MCF 10A (cell line): ENCODE data around the gene CAST. TPM values are rescaled to one million over a fixed set of nuclear protein-coding genes. Genes with fewer than 3 reads are reported as not detected.

ENCODE experiments used
- BruUV-seq: library from RNA; stranded (reverse); fragments of 400-500 nt; replicated peaks from 2 replicates; lab custom pipeline; 2021; lab: Mats Ljungman, UMichigan
- CTCF ChIA-PET: fragments of 300-600 bp; sonication (Branson Sonifier 250); formaldehyde crosslinking; extraction: SDS; loops from one replicate; lab custom pipeline; 2021; ENCODE audit warnings: antibody characterized with exemption, inconsistent platforms; lab: Yijun Ruan, JAX
- POLR2A ChIA-PET: fragments of 300-600, 350-650 bp; sonication (Branson Sonifier 250); formaldehyde crosslinking; extraction: SDS; loops from one replicate; lab custom pipeline; 2020; ENCODE audit warnings: antibody characterized with exemption, inconsistent platforms; lab: Yijun Ruan, JAX
- DNase-seq: peaks from one replicate; pipeline ENCODE4 v3.0.0-alpha.2; 2018; ENCODE audit not compliant: unreplicated experiment
- H3K27ac Mint-ChIP-seq: one replicate; pipeline ENCODE4 v1.8.0; 2022; ENCODE audit warnings: mild to moderate bottlenecking, low read depth, mixed read lengths; ENCODE audit not compliant: unreplicated experiment
- H3K27me3 Mint-ChIP-seq: one replicate; pipeline ENCODE4 v1.8.0; 2022; ENCODE audit warnings: mixed read lengths; ENCODE audit not compliant: insufficient read depth, unreplicated experiment
- H3K36me3 Mint-ChIP-seq: one replicate; pipeline ENCODE4 v1.8.0; 2022; ENCODE audit warnings: mild to moderate bottlenecking, moderate library complexity, mixed read lengths; ENCODE audit not compliant: insufficient read depth, unreplicated experiment
- H3K4me1 Mint-ChIP-seq: one replicate; pipeline ENCODE4 v1.8.0; 2022; ENCODE audit warnings: mixed read lengths; ENCODE audit not compliant: insufficient read depth, unreplicated experiment
- H3K4me3 Mint-ChIP-seq: one replicate; pipeline ENCODE4 v1.8.0; 2022; ENCODE audit warnings: mild to moderate bottlenecking, moderate library complexity, mixed read lengths; ENCODE audit not compliant: unreplicated experiment
- H3K9me3 Mint-ChIP-seq: one replicate; pipeline ENCODE4 v1.8.0; 2022; ENCODE audit warnings: mixed read lengths; ENCODE audit not compliant: unreplicated experiment
- intact Hi-C: fragments of 100-400 bp; cut with micrococcal nuclease; formaldehyde crosslinking; loops from 2 replicates; pipeline ENCODE4 v1.14.1; 2022
- total RNA-seq: library from RNA; stranded (reverse); gene quantifications from 2 replicates; pipeline ENCODE4 v1.2.3, GENCODE V29; 2022
- TF ChIP-seq, protein P1 (sequence below): fragments of 200-600 bp; IDR thresholded peaks from one replicate; pipeline ENCODE4 v1.8.0; 2022; ENCODE audit warnings: antibody characterized with exemption, mild to moderate bottlenecking; ENCODE audit not compliant: unreplicated experiment

The CAST gene
- total RNA-seq, 1 experiment from 2014 or later, result 351 TPM

GRCh38 chr5:96822686-96823459 is 160.7 kb downstream of the CAST start:
- ChIA-PET POLR2A (interaction anchor here (1.8 kb wide), 1 partner anchor 15 kb away, joined by 7 read pairs; the partner anchor contains the start of gene ERAP1), CTCF (no interaction called here)
- no peaks in the 10 kb centered on the region for H3K27me3 Mint-ChIP-seq
- DNase-seq, result no peak
- no peak overlapping the region for H3K4me3 Mint-ChIP-seq
- intact Hi-C loops, result no loop called here
- no peak overlapping the region for H3K27ac Mint-ChIP-seq
- H3K4me1 Mint-ChIP-seq, result peaks cover 5% of the 10 kb centered on the region
- H3K36me3 Mint-ChIP-seq, result no peaks in the 10 kb centered on the region
- BruUV-seq, result no TSS peak
- TF ChIP-seq, protein P1, sequence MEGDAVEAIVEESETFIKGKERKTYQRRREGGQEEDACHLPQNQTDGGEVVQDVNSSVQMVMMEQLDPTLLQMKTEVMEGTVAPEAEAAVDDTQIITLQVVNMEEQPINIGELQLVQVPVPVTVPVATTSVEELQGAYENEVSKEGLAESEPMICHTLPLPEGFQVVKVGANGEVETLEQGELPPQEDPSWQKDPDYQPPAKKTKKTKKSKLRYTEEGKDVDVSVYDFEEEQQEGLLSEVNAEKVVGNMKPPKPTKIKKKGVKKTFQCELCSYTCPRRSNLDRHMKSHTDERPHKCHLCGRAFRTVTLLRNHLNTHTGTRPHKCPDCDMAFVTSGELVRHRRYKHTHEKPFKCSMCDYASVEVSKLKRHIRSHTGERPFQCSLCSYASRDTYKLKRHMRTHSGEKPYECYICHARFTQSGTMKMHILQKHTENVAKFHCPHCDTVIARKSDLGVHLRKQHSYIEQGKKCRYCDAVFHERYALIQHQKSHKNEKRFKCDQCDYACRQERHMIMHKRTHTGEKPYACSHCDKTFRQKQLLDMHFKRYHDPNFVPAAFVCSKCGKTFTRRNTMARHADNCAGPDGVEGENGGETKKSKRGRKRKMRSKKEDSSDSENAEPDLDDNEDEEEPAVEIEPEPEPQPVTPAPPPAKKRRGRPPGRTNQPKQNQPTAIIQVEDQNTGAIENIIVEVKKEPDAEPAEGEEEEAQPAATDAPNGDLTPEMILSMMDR, result no peak
- no peaks in the 10 kb centered on the region for H3K9me3 Mint-ChIP-seq

DNA sequence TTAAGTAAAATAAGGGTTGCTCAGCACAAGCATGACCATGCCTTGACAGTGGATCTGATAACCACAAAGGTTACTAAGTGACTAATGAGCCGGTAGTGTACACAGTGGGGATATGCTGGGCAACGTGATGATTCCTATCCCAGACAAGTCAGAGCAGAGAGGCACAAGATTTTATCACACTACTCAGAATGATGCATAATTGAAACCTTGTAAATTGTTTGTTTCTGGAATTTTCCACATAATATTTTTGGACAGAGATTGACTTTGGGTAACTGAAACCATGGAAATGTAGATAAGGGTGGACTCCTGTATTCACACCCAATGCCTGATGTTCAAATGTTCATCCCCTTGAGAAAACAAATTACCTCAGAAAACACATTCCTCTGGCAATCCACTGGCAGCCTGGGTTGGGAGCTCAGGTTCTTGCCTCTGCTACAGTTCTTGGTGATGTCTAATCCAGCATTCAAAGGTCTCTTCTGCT is 161.8 kb downstream of the CAST start:
- H3K27ac Mint-ChIP-seq, result no peak overlapping the region
- H3K9me3 Mint-ChIP-seq, result no peaks in the 10 kb centered on the region
- no peak overlapping the region for H3K4me3 Mint-ChIP-seq
- TF ChIP-seq, protein P1, result no peak
- POLR2A ChIA-PET, result interaction anchor here (0.6 to 2.6 kb wide), 5 partner anchors 11 to 1268 kb away, joined by 3 to 10 read pairs (median 3); partner anchors contain the start of gene ERAP1
- H3K36me3 Mint-ChIP-seq, result no peaks in the 10 kb centered on the region
- BruUV-seq, result no TSS peak
- CTCF ChIA-PET, result no interaction called here
- no peaks in the 10 kb centered on the region for H3K27me3 Mint-ChIP-seq
- H3K4me1 Mint-ChIP-seq, result peaks cover 5% of the 10 kb centered on the region
- intact Hi-C loops, result no loop called here
- peak; percentile 64 for DNase-seq

Other genes starting within 250 kb of the CAST start
- gene PCSK1, start 229.1 kb upstream of the CAST start, total RNA-seq, result 2.8 and 4.4 TPM in 2 replicates
- gene ERAP1, start 145.6 kb downstream of the CAST start, total RNA-seq, result 23.2 and 26.3 TPM in 2 replicates
- 2.5 and 3.9 TPM in 2 replicates for gene ERAP2, start 214.1 kb downstream of the CAST start, total RNA-seq